ENCODE data around the gene LOXHD1.

- TF ChIP-seq POLR2A (IDR thresholded peaks at IDR 0.05; ENCODE audit: low read depth) (no peak), CTCF (IDR thresholded peaks at IDR 0.05) (no peak)
Measured at GRCh38 chr18:46629361-46629760, 27.7 kb downstream of the LOXHD1 start.
